Measurements from ENCODE around the gene AFF3.

- TF ChIP-seq CTCF (optimal IDR thresholded peaks at IDR 0.05 in 1 of 3, IDR thresholded peaks at IDR 0.05 in 1 of 3, conservative IDR thresholded peaks at IDR 0.05 in 1 of 3; ENCODE audit: extremely low read depth in 1 of 3, insufficient read depth in 2 of 3, low read length in 3 of 3) (no peak), EZH2 (IDR thresholded peaks at IDR 0.05; ENCODE audit: low read length) (no peak)
These were observed 259.0 kb downstream of the AFF3 start for GRCh38 chr2:99883358-99883757.

All from keratinocyte (primary cell).